ENCODE measurements around the gene GPI.

DNA sequence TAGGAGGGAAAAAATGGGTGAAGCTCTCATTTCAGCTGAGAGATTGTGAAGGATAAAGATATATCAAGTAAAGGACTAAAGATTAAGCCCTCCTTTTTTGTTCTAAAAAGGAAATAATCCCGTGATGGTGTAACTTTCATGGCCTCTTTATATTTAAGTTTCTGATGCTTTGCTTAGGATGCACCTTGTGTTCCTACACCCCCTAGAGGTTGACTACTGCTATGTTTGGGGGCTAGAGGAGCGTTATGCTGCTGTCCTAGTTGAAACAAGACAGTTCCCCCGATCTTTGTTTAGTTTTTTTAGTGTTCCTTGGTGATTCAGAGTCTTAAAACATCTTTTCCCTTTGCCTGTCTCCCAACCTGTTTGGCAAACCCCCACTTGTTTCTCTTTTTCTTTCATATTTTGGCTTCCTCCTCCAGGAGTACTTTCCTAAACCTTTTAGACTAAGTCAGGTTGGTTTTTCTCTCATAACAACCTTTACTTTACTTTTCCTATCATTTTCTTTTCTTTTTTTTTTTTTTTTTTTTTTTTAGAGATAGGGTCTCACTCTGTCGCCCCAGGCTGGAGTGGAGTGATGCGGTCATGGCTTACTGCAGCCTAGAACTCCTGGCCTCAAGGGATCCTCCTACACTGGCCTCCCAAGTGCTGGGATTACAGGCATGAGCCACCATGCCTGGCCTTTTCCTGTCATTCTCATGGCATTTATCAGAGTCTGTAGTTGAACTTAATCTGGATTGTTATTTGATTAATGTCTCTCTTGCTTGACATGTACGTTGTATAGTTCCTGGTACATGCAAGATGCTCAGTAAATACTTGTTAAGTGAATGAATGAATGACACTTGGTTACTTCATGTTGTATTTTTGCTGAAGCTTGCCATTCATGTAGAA is 66.0 kb downstream of the GPI start:
- no peak for TF ChIP-seq POLR2A (IDR thresholded peaks at IDR 0.05)
- TF ChIP-seq, protein P1, sequence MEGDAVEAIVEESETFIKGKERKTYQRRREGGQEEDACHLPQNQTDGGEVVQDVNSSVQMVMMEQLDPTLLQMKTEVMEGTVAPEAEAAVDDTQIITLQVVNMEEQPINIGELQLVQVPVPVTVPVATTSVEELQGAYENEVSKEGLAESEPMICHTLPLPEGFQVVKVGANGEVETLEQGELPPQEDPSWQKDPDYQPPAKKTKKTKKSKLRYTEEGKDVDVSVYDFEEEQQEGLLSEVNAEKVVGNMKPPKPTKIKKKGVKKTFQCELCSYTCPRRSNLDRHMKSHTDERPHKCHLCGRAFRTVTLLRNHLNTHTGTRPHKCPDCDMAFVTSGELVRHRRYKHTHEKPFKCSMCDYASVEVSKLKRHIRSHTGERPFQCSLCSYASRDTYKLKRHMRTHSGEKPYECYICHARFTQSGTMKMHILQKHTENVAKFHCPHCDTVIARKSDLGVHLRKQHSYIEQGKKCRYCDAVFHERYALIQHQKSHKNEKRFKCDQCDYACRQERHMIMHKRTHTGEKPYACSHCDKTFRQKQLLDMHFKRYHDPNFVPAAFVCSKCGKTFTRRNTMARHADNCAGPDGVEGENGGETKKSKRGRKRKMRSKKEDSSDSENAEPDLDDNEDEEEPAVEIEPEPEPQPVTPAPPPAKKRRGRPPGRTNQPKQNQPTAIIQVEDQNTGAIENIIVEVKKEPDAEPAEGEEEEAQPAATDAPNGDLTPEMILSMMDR (IDR thresholded peaks at IDR 0.05), result peak; percentile 34 to 54 (median 42)

All from uterus (tissue), 2 donors.